HG02759 (cell line): ENCODE data around the gene TAT.
A peak's percentile ranks its signal among the peaks of the same experiment; 100 is the strongest.
"Not testable (repeated sequence)": the region's sequence is repeated elsewhere in the genome, so short reads cannot be mapped to it uniquely, and the experiment has no call there.

Experiments used
- ATAC-seq: cut with Tn5 transposase; IDR thresholded peaks from one replicate; pipeline ENCODE4 v1.9.1; 2021; ENCODE audit warnings: mild to moderate bottlenecking, moderate library complexity; ENCODE audit not compliant: unreplicated experiment

TAT gene

DNA sequence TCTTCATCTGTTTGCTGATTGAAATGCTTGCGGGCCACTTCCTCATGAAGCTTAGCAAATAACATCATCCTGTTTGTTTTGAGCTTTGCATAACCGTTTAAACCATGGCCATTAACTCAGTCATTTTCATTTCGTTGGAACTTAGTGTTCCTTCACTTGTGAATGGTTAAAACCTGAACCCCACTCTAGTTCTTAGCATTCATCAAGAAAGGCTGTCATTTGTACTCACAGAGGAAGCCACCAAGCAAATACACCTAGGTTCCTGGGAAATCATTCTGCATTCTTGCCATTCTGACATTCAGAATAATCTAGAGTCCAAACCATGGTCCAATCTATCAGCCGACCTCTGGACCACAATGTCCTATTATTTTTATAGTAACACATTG is 8.4 kb upstream of the TAT start:
- no peak for ATAC-seq

DNA sequence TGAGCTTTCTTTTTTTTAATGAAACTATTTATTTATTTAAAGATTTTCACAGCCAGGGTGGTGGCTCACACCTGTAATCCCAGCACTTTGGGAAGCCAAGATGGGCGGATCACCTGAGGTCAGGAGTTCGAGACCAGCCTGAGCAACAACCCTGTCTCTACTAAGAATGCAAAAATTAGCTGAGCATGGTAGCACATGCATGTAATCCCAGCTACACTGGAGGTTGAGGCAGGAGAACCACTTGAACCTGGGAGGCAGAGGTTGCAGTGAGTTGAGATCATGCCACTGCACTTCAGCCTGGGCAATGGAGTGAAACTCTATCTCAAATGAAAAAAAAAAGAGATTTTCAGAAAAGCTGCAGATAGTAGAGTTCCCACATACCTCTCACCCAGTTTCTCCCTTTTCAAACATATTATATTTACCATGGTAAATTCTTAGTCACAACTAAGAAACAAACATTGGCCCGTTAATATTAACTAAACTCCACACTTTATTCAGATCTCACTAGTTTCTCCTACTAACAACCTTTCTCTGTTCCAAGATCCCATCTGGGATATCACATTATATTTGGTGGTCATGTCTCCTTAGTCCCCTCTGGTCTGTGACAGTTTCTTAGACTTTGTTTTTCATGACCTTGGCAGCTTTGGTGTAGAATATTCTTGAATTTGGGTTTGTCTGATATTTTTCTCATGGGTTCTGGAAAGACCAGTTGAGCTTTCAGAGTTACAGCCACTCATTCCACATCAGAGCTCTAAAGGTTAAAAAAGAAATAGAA is 7.8 kb upstream of the TAT start:
- no peak for ATAC-seq

DNA sequence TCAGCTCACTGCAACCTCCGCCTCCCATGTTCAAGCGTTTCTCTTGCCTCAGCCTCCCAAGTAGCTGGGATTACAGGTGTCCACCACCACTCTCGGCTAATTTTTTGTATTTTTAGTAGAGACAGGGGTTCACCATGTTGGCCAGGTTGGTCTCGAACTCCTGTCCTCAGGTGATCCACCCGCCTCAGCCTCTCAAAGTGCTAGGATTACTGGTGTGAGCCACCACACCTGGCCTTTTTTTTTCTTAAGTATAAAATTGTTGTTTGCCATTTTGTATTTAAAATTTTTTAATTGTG is 5.6 kb upstream of the TAT start:
- ATAC-seq: not testable (repeated sequence)

DNA sequence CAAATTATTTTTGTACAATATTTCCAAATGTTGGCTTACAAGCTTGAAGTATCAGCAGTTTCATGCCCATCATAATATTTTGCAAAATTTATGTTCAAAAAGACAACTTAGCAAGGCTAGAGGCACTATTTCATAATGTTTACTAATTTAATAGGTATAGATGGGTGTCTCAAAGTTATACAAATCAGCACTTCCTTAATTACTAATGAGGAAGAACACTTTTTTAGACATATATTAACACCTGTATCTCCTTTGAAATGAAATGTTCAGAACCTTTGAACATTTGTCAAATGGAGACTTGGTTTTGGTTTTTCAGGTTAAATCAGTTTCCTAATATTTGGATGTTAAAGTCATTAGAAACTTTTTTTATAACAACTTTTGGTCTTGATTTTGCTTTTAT is 2.2 kb downstream of the TAT start:
- ATAC-seq: no peak

DNA sequence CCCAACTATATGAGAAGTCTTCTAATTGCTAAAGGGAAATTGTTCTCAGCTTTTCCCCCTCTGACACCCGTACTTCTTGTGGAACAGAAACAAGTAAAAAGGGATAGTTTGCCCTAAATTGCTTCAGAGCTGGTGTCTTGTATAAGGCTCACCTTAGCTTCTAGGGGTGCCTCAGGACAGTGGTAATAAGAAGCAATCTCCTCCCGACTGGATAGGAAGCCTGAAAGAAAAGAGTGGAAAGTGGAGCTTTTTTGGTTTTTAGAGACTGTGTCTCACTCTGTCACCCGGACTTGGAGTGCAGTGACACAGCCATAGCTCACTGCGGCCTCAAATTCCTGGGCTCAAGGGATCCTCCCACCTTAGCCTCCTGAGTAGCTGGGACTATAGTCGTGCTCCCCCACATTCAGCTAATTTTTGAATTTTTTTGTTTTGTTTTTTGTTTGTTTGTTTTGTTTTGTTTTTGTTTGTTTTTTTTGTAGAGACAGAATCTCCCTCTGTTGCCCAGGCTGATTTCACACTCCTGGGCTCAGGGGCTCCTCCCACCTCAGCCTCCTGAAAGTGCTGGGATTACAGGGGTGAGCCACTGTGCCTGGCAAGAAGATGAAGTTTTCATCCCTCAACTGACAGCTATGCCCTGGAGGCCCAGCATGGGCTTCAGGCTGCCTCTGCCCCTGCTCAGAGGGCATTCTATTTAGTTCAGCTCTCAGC is 3.4 kb downstream of the TAT start:
- no peak for ATAC-seq

DNA sequence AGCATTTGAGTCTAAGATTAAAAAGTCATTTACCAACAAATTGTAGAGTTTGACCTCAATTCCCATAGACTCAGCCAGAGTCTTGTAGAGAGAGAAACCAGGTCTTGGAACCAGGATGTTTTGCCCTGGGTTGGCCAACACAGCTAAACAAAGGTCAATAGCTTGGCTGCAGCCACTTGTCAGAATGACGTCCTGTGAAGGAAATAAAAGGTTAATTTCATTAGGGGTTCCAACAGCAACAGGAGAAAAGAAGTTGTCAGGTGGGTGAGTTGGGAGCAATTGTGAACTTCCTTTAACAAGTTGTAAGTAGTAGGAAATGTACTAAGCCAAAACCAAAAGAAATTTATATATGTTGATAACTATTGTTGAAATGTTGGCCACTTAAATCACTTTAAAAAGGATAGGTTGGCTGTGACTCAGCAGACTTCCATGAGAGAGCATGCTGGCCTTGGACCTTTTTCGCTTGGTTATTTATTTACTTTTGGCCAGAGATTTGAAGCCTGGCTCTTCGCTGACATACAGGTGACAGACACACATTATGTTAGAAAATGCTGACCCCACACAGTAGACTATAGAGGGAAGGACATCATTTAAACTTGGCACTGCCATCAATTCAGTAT is 4.3 kb downstream of the TAT start:
- no peak for ATAC-seq

DNA sequence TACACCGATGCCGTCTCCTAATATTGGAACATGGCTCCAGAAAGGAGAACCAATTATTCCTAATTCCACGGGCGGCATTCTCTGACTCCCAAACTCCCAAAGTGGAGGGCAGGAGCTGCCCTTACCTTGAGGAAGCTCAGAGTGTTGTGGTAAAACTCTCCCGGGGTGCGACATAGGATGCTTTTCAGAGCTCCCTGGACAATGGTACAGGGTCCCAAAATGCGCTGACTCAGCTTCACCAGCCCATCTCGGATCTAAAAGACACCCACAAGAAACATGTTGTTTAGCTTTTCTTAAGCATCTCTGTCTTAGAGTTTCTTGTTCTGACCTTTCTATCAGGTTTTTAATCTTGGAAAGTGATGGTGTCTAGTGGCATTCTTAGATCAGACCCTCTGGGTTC is 6.7 kb downstream of the TAT start:
- ATAC-seq: no peak

DNA sequence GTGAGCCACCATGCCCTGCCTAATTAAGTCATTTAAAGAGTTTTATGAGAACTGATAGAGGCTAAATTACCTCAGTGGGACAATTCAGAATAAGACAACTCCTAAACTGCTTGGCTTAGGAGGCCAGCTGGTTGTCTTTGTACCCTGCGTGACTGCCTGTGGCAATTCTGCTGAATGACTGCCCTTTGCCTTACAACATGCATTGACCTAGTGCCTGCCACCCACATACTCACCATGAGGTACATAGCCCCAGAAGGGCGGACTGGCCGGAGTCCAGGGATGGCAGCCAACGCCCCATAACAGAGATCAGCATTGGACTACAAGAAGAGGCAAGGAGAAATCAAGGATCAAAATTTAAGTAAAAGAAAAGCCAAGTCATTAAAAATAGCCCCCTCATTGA is 7.3 kb downstream of the TAT start:
- ATAC-seq: no peak

DNA sequence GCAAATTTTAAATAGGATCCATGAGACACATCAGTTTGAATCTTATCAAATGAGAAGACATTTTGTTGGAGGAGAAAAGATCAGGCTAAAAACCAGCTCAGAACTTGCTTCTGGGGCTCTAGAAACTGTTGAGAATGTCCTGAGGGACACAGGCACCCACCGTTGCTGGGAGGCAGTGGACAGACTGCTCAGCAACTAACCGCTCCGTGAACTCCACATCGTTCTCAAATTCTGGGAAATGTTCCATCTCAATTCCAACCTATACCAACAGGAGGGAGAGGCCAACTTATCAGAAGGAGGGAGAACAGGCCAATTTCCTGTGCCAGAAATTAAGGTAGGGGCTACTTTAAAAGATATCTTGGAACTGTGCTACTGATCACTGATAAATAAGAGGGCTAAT is 8.3 kb downstream of the TAT start:
- ATAC-seq: no peak

DNA sequence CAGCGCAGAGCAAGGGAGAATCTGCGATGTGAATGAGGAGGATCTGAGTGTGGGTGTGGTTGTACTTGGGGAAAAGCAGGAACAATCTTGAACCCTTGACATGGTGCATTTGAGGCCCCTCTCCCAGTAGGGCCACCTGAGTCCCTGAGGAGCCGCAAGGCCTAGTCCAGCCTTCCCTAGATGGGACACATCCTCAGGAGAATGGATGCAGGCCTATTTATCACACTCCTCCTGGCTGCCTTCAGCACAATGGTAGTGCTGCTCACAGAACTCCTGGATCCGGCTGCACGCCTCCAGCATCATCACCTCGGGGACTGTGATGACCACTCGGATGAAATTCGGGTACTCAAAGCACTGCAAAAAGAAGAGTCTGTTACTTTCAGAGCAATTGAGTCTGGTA is 9.0 kb downstream of the TAT start:
- ATAC-seq: no peak

DNA sequence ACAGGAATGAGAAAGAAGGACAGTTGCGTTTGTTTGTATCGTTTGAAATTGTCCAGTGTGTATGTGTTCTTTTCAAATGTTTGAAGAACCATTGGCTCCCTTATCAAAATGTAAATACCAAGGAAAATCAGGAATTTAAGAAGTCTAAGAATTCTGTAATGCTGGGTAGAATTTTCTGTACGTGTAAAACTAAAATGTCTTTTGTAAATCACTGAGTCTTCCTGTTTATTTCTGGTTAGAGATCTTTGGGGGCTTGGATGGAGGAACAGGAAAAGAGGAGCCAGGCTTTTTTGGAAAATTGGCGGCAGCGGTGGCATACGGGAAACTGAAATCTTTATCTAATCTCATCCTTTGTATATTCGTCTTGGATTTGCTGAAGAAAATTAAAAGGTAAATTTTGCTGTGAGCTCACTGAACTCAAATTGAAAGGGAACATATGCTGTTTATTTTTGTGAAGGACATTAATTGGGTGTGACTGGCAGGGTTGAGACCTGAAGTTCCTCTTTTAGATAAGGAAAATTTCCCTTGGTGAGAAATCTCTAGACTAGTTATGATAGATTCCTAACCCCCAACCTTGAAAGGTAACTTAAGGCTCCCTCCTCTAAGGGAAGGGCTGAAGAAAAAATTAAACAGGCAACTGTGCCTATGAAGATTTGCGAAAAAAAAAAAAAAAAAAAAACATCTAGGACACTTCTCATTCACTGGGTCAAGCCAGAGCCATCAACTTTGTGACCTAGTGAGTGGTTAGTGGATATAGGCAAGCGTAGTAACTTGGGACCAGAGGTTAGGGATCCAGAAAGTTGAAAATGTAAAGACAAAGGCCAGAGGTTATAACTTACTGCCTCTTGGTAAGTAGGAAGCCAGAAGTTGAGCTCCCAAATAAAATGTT is 10.8 kb downstream of the TAT start:
- no peak for ATAC-seq

DNA sequence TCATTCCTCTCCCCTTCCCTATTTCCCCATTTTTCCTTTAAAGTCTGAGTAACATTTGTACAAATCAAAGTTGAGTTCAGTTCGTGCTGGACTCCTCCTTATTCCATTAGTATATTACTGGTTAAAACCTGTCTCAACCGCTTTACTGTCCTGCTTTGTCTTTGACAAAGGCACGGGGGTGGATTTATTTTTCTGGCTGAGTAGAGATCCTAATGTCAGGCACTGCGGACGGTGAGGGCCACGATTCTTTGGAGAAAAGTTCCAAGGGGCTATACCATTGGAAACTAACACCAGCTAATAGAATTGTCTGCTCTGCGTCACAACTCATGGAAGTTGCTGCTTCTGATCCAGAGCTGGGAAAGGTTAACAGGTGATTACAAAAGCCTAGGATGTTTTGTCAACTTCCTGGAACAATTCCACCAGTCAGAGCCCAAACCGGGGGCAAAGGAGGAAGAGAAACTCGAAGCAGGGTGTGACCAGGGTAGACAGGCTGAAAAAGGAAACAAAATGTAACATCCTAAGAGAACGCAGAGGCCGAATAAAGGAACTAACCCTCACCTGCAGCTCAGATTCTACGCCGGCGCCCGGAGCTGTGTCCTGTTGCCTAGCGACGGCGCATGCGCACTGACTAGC is 12.4 kb downstream of the TAT start:
- ATAC-seq: peak; percentile 3

DNA sequence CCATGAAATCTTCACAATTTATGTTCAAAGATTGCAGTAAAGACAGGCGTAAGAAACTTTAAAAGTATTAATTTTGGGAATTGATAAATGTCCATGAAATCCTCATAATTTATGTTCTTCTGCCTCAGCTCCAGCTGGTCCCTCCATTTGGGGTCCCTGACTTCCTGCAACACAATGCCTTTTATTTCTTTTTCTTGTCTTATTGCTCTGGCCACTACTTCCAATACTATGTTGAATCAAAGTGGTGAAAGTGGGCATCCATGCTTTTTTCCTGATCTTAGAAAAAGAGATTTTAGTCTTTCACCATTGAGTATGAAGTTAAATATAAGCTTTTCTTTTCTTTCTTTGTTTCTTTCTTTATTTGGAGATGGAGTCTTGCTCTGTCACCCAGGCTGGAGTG is 14.3 kb downstream of the TAT start:
- no peak for ATAC-seq

DNA sequence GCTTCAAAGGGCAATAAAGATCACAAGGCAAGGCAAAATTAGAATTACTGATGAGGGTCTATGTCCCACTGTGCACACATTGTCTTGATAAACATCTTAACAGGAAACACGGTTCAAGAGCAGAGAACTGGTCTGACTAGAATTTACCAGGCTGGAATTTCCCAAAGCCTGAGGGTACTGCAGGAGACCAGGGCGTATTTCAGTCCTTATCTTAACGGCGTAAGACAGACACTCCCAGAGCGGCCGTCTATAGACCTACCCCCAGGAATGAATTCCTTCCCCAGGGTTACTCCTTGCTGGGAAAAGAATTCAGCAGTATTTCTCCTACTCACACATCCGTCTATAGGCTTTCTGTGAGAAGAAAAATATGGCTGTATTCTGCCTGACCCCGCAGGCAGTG is 15.0 kb downstream of the TAT start:
- not testable (repeated sequence) for ATAC-seq

DNA sequence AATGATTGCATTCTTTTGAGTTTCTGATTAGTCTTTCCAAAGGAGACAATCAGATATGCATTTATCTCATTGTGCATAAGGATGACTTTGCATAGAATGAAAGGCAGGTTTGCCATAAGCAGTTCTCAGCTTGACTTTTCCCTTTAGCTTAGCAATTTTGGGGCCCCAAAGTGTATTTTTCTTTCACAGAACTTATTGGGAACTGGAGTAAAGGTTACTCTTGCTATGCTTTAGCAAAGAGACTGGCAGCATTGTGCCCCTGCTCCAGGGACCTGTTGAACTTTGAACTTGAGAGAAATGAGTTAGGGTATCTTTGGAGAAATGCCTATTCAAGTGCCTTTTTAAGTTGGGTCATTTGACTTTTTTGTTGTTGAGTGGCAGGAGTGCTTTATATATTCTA is 17.0 kb downstream of the TAT start:
- ATAC-seq: no peak

DNA sequence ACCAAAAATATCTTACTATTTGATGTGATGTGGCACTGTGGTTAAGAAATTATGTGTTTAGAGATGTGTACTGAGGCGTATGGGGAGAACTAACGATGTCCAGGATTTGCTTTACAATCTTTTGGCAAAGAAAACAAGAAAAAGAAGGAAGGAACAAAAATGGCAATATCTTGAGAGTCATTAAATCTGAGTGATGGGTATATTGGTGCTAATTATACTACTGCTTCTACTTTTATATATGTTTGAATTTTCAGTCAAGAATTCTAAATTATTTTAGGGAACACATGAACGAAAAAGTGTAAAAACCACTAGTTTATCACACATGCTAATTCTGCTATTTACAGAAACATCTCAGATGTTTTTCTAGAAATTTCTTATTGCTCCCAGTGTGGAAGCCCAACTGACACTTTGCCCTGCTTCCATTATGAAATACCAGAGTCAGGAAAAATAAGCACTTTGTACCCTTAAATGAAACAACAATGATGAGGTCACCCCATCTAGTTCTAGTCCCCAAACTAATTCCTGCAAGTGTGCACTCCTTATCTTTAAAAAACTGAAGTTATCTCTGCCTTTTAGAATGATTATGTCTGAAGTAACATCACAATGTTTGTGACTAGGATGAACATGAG is 18.8 kb downstream of the TAT start:
- ATAC-seq: no peak

DNA sequence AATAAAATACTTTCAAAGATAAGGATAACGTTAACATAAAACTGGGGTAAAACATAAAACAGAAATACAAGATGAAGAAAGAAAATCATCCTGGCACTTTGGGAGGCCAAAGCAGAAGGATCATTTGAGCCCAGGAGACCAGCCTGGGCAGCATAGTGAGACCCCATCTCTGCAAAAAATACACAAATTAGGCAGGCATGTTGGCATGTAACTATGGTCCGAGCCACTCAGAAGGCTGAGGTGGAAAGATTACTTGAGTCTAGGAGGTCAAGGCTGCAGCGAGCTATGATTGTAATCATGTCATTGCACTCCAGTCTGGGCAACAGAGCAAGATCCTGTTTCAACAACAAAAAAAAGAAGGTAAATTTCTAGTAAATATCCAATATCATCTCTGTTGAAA is 19.6 kb downstream of the TAT start:
- ATAC-seq: no peak

DNA sequence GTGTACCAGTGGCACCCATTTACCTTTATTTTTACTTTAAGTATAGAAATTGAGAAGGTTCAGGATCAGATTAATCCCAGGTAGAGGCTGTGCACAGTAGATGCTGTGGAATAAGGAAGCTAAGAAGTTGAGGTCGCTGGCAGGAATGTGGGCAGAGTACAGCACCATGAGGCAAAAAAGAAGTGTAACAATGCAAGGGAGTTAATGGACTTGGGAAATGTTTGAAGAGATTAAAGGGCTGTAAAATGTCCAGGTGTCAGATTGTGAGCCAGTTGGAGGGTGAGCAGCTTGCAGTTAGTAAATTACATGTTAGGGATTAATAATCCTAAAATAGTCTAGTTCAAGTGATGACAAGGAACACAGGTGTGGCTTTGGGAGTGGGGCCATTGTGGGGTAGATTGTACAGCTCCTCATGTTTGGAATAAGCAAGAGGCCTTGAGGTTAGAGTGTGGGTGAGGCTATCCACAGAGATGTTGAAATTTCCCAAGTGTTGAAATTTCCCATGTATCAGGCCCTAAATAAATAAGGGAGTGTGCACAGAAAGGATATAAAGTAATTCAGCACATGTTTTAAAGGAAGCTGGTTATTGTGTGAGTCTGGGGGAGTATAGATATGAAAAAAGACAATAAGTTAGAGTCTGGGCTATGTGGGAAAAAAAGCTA is 21.5 kb downstream of the TAT start:
- ATAC-seq: no peak

DNA sequence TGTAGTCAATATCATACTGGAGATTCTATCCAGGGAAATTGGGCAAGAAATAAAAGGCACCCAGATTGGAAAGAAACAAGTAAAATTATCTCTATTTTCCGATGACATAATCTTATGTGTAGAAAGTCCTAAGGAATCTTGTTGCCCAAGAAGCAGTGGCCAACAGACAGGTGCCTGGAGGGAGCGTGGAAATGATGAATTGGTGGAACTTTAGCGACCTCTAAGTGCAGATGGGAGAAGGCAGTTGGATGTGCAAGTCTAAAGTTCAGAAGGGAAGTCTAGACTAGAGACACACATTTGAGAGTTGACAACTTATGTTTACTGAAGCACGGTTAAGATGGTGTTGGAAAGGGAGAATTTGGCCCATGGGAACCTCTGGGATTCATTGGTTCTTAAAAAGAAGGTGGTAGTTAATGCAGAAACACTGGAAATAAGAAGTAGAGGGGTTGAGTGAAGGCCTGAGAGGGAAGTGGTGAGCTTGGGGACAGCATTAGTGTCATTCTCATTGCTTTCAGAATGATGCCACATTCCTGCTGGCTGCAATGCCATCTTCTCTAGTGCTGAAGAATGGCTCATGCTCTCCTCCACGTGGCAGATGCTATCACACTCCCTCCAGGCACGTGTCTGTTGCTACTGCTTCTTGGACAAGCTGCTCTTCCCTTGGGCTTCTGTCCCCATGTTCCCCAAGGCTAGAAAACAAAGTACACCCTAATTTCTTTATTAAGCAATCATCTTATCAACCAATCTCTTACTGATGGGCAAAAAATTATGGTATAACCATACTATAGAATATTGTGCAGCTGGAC is 24.0 kb downstream of the TAT start:
- no peak for ATAC-seq
